MM.1S (cell line): ENCODE data around the gene TMEM114.

Source experiments
- DNase-seq: peaks from one replicate; pipeline ENCODE4 v3.0.0-alpha.2; 2015
- H2AFZ ChIP-seq: fragments of 300-600 bp; sonication (generic); 2 replicates; pipeline ENCODE4 v1.6.0; 2016; ENCODE audit warnings: antibody characterized with exemption, low read length
- H3F3A ChIP-seq: fragments of 300-600 bp; sonication (generic); 2 replicates; pipeline ENCODE4 v1.6.1; 2016; ENCODE audit warnings: mild to moderate bottlenecking, antibody characterized with exemption, low read length, moderate library complexity, mixed read lengths; ENCODE audit not compliant: insufficient read depth
- H3K27ac ChIP-seq: fragments of 300-600 bp; sonication (generic); 2 replicates; pipeline ENCODE4 v1.5.1; 2016; ENCODE audit warnings: mild to moderate bottlenecking, low read length
- H3K27me3 ChIP-seq: fragments of 300-600 bp; sonication (generic); replicated peaks from 2 replicates; pipeline ENCODE4 v1.6.0; 2016; ENCODE audit warnings: low read length; ENCODE audit not compliant: insufficient read depth
- H3K36me3 ChIP-seq: fragments of 300-600 bp; sonication (generic); replicated peaks from 2 replicates; pipeline ENCODE4 v1.6.1; 2016; ENCODE audit warnings: mild to moderate bottlenecking, low read length, mixed read lengths; ENCODE audit not compliant: insufficient read depth
- H3K4me1 ChIP-seq: fragments of 300-600 bp; sonication (generic); 2 replicates; pipeline ENCODE4 v1.6.1; 2016; ENCODE audit warnings: low read length, mixed read lengths
- H3K4me2 ChIP-seq: fragments of 300-600 bp; sonication (generic); 2 replicates; pipeline ENCODE4 v1.6.0; 2016; ENCODE audit warnings: low read depth, low read length
- H3K4me3 ChIP-seq: fragments of 300-600 bp; sonication (generic); 2 replicates; pipeline ENCODE4 v1.5.1; 2016; ENCODE audit warnings: low read length, mixed read lengths
- H3K79me2 ChIP-seq: fragments of 300-600 bp; sonication (generic); 2 replicates; pipeline ENCODE4 v1.6.1; 2016; ENCODE audit warnings: mixed run types, low read length, mixed read lengths
- H3K9ac ChIP-seq: fragments of 300-600 bp; sonication (generic); 2 replicates; pipeline ENCODE4 v1.6.1; 2016; ENCODE audit warnings: low read length, mixed read lengths
- H3K9me2 ChIP-seq: fragments of 300-600 bp; sonication (generic); replicated peaks from 2 replicates; pipeline ENCODE4 v1.6.1; 2016; ENCODE audit warnings: mild to moderate bottlenecking, low read length, mixed read lengths; ENCODE audit not compliant: insufficient read depth
- H3K9me3 ChIP-seq: fragments of 300-600 bp; sonication (generic); replicated peaks from 2 replicates; pipeline ENCODE4 v1.6.1; 2016; ENCODE audit warnings: mild to moderate bottlenecking, low read length, mixed read lengths; ENCODE audit not compliant: insufficient read depth
- H4K20me1 ChIP-seq: fragments of 300-600 bp; sonication (generic); 2 replicates; pipeline ENCODE4 v1.6.1; 2016; ENCODE audit warnings: mild to moderate bottlenecking, low read length, moderate library complexity, mixed read lengths; ENCODE audit not compliant: insufficient read depth
- CTCF ChIP-seq: fragments of 300-600 bp; sonication (generic); IDR thresholded peaks from 2 replicates; pipeline ENCODE4 v1.5.1; 2016; ENCODE audit warnings: antibody characterized with exemption, low read length, mixed read lengths
- EZH2 ChIP-seq: fragments of 300-600 bp; sonication (generic); optimal IDR thresholded peaks from 2 replicates; pipeline ENCODE3; 2017; ENCODE audit warnings: low read depth, mild to moderate bottlenecking, antibody characterized with exemption, low read length, mixed read lengths
- EZH2phosphoT487 ChIP-seq: fragments of 300-600 bp; sonication (generic); IDR thresholded peaks from 2 replicates; pipeline ENCODE4 v1.6.1; 2018; ENCODE audit warnings: antibody characterized with exemption, low read length

TMEM114 gene

GRCh38 chr16:8544406-8544805 is 45.9 kb downstream of the TMEM114 start:
- H2AFZ ChIP-seq: no peak overlapping the region
- no peaks in the 10 kb centered on the region for H3K36me3 ChIP-seq
- no peaks in the 10 kb centered on the region for H3K27me3 ChIP-seq
- no peaks in the 10 kb centered on the region for H3F3A ChIP-seq
- H3K4me3 ChIP-seq: no peak overlapping the region
- H3K9ac ChIP-seq: no peak overlapping the region
- TF ChIP-seq EZH2 (no peak), CTCF (no peak), EZH2phosphoT487 (no peak)
- H4K20me1 ChIP-seq: no peaks in the 10 kb centered on the region
- H3K79me2 ChIP-seq: no peaks in the 10 kb centered on the region
- no peak overlapping the region for H3K4me2 ChIP-seq
- no peaks in the 10 kb centered on the region for H3K4me1 ChIP-seq
- H3K27ac ChIP-seq: no peak overlapping the region
- no peaks in the 10 kb centered on the region for H3K9me3 ChIP-seq
- no peak for DNase-seq
- H3K9me2 ChIP-seq: no peaks in the 10 kb centered on the region

DNA sequence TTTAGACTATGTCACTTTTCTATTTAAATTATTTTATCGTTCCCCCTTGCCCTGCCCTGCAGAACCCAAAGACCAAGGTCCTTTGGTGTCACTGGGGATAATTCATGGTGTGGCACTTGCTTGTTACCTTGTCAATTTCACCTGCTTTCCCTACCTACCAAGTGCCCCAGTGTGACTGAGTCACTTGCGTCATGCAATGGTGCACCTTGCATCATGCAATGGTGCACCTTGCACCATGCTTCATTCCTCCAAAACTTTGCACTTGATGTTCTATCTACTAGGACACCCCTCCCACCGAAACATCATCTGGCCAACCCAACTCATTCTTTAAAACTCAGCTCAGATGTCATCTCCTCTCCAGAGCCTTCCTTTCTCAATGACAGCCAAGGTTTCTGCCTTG is 47.1 kb downstream of the TMEM114 start:
- Histone ChIP-seq H3K4me1 (no peaks in the 10 kb centered on the region), H3K9ac (no peak overlapping the region), H3K27me3 (no peaks in the 10 kb centered on the region), H2AFZ (no peak overlapping the region), H3K4me2 (no peak overlapping the region), H3K36me3 (no peaks in the 10 kb centered on the region), H3F3A (no peaks in the 10 kb centered on the region), H3K27ac (no peak overlapping the region), H3K9me2 (no peaks in the 10 kb centered on the region), H3K9me3 (no peaks in the 10 kb centered on the region), H3K4me3 (no peak overlapping the region), H3K79me2 (no peaks in the 10 kb centered on the region), H4K20me1 (no peaks in the 10 kb centered on the region)
- TF ChIP-seq EZH2 (no peak), CTCF (no peak), EZH2phosphoT487 (no peak)
- DNase-seq: no peak

DNA sequence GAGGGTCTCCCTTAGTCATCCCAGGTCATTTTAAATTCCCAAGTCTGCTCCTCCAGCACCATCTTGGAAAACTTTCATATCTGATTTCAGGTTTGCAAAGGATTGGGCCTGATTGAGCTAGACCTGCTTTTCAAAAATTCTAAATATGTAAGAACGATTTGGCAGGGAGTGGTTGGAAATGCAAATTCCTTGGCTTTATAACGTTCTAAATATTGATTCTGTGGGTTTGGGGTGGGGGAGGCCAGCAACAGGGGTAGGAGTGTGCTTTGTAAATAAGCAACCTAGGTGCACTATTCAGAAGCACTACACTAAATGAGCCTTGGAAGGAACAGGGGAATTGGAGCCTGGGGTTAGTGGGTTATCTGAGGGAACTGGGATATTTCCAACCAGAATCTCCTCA is 47.9 kb downstream of the TMEM114 start:
- no peak overlapping the region for H3K4me3 ChIP-seq
- H3K9me2 ChIP-seq: no peaks in the 10 kb centered on the region

GRCh38 chr16:8541868-8542267 is 48.4 kb downstream of the TMEM114 start:
- no peaks in the 10 kb centered on the region for H3K4me1 ChIP-seq
- DNase-seq: no peak
- H3K36me3 ChIP-seq: no peaks in the 10 kb centered on the region
- H3K27me3 ChIP-seq: no peaks in the 10 kb centered on the region
- no peaks in the 10 kb centered on the region for H3K79me2 ChIP-seq
- H3K9me2 ChIP-seq: no peaks in the 10 kb centered on the region
- no peaks in the 10 kb centered on the region for H3F3A ChIP-seq
- no peaks in the 10 kb centered on the region for H4K20me1 ChIP-seq
- TF ChIP-seq EZH2phosphoT487 (no peak), EZH2 (no peak), CTCF (no peak)
- no peak overlapping the region for H2AFZ ChIP-seq
- no peaks in the 10 kb centered on the region for H3K9me3 ChIP-seq
- no peak overlapping the region for H3K9ac ChIP-seq
- H3K4me3 ChIP-seq: no peak overlapping the region
- no peak overlapping the region for H3K4me2 ChIP-seq
- H3K27ac ChIP-seq: no peak overlapping the region

More for the DNA sequence above, 47.9 kb downstream of the TMEM114 start:
- Histone ChIP-seq H4K20me1 (no peaks in the 10 kb centered on the region), H2AFZ (no peak overlapping the region), H3K4me1 (no peaks in the 10 kb centered on the region), H3K27me3 (no peaks in the 10 kb centered on the region), H3K79me2 (no peaks in the 10 kb centered on the region), H3F3A (no peaks in the 10 kb centered on the region), H3K27ac (no peak overlapping the region), H3K36me3 (no peaks in the 10 kb centered on the region), H3K4me2 (no peak overlapping the region), H3K9me3 (no peaks in the 10 kb centered on the region), H3K9ac (no peak overlapping the region)
- no peak for TF ChIP-seq EZH2phosphoT487
- no peak for TF ChIP-seq EZH2
- DNase-seq: no peak
